Measurements from ENCODE around the gene RASSF1.

Gene RASSF1

GRCh38 chr3:50365080-50365841 lies 24.6 kb upstream of the RASSF1 start:
- DNase-seq = no peak

- no peak for DNase-seq
Measured at GRCh38 chr3:50364573-50365079, 24.0 kb upstream of the RASSF1 start.

- no peak for DNase-seq
Measured at GRCh38 chr3:50359760-50360110, 19.1 kb upstream of the RASSF1 start.

GRCh38 chr3:50358911-50359759 lies 18.5 kb upstream of the RASSF1 start, which contains the start of gene TMEM115:
TSS of gene TMEM115 (minus strand) at chr3:50359521. CDS start at chr3:50359063, 458 bp downstream.
- peak; percentile 78 for DNase-seq

GRCh38 chr3:50358355-50358910 lies 17.8 kb upstream of the RASSF1 start:
- no peak for DNase-seq

GRCh38 chr3:50357481-50357880 lies 16.8 kb upstream of the RASSF1 start:
- no peak for DNase-seq

GRCh38 chr3:50356553-50356952 lies 15.9 kb upstream of the RASSF1 start:
- no peak for DNase-seq

GRCh38 chr3:50355829-50356552 lies 15.4 kb upstream of the RASSF1 start:
- no peak for DNase-seq

GRCh38 chr3:50354850-50355249 lies 14.2 kb upstream of the RASSF1 start:
- no peak for DNase-seq

- no peak for DNase-seq
Measured at GRCh38 chr3:50354186-50354764, 13.6 kb upstream of the RASSF1 start.

- DNase-seq = no peak
Measured at GRCh38 chr3:50353245-50354004, 12.8 kb upstream of the RASSF1 start.

GRCh38 chr3:50352781-50353180 lies 12.1 kb upstream of the RASSF1 start:
- no peak for DNase-seq

GRCh38 chr3:50351323-50351697 lies 10.7 kb upstream of the RASSF1 start:
- DNase-seq = no peak

- DNase-seq = peak; percentile 40
Measured at GRCh38 chr3:50350527-50351322, 10.1 kb upstream of the RASSF1 start, which contains the start of the genes CYB561D2 and NPRL2. TSS of gene CYB561D2 (plus strand) at chr3:50350862. CDS start at chr3:50351434, 572 bp downstream. TSS of gene NPRL2 (minus strand) at chr3:50350775. CDS start at chr3:50350652, 123 bp downstream.

GRCh38 chr3:50350213-50350526 lies 9.5 kb upstream of the RASSF1 start:
- no peak for DNase-seq

GRCh38 chr3:50347187-50347813 lies 6.7 kb upstream of the RASSF1 start:
- no peak for DNase-seq

GRCh38 chr3:50345586-50346234 lies 5.1 kb upstream of the RASSF1 start, which contains the start of gene ZMYND10:
TSS of gene ZMYND10 (minus strand) at chr3:50345732. CDS start at chr3:50345579, 153 bp downstream.
- DNase-seq = no peak

GRCh38 chr3:50345008-50345407 lies 4.4 kb upstream of the RASSF1 start:
- DNase-seq = no peak

GRCh38 chr3:50342813-50343633 lies 2.4 kb upstream of the RASSF1 start:
- no peak for DNase-seq

Data from NCI-H1694 (cell line).